Activated CD4-positive, CD25-positive, alpha-beta regulatory T cell treated with anti-CD3 and anti-CD28 coated beads, Interleukin-2, amount 50 U/mL, for 24 hours (primary cell): ENCODE results near the gene PKP1.

Experiments
- ATAC-seq, 2 donors: fragments of 150-1000 bp; cut with Tn5 transposase; one replicate each; pipeline ENCODE4 v1.10.0; 2021; ENCODE audit warnings: mild to moderate bottlenecking in 1 of 2, moderate library complexity in 1 of 2

The PKP1 gene

GRCh38 chr1:201354901-201355295 lies 71.6 kb downstream of the PKP1 start:
- ATAC-seq = no peak

DNA sequence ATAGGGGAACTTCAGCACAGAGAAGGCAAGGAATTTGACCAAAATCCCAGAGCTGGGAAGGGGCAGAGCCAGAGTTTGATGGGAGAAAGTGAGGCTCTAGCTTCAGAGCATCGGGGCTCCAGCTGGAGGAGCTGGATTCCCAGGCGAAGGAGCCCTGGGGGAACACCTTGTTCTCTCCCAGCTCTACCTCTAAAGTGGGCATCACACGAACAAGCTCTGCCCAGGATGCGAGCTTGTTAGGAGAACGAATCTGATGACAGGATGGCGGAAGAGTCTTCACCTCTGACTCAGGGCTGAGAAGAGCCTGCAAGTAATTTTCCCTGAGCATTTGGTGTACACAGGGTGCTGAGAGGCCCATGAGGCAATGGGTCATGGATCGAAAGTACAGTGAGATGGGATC lies 72.2 kb downstream of the PKP1 start:
- no peak for ATAC-seq

DNA sequence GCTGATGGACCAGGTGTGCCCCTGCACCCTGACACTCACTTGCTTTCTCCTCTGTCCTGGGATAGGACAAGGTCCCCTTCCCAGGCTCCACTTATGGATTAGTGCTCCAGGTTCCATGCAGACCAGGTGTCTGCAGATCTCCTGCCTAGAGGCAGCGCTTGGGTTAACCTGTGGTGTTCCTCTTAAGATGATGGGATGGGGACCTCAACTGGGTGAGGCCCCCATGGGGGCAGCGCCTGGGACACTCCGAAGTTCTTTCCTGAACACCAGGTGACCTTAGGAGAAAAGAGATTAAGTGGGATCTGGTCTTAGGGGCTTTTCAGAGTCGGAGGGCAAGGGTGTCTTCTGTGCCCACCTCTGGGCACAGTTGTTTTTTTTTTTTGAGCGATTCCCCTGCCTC lies 72.9 kb downstream of the PKP1 start:
- ATAC-seq = no peak

GRCh38 chr1:201356701-201357100 lies 73.4 kb downstream of the PKP1 start:
- ATAC-seq = no peak

- no peak for ATAC-seq
These were observed 73.9 kb downstream of the PKP1 start for GRCh38 chr1:201357211-201357610.

DNA sequence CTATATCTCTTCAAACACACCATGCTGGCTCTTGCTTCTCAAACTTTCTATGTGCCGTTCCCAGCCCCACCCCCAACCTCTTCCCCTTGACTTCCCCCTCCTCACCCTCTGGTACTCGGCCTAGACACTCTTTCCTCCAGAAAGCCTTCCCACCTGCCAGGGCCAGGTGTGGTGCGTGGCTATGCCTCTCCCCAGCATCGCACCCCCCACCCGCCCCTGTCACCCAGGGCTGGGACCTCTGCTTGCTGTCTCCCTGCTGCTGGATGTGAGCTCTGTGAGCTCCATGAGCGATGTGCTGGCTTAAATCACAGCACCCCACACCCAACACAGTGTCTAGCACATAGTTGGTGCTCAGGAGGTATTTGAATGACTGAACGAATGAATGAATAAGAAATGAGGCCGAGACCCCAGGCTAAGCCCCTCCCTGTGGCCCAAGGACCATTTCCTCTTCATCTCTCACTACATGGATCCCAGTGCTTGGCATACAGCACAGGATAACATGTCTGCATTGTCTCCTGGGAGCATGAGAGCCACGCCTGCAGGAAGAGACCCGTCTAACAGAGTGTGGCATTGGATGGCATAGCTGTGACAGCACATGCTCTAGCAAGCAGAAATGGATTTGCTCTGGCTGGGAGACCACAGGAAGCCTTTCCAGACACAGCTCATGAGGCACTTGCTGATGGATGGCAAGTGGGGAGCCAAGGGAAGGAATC lies 74.5 kb downstream of the PKP1 start:
- ATAC-seq = no peak

GRCh38 chr1:201358596-201358995 lies 75.3 kb downstream of the PKP1 start:
- ATAC-seq = no peak

DNA sequence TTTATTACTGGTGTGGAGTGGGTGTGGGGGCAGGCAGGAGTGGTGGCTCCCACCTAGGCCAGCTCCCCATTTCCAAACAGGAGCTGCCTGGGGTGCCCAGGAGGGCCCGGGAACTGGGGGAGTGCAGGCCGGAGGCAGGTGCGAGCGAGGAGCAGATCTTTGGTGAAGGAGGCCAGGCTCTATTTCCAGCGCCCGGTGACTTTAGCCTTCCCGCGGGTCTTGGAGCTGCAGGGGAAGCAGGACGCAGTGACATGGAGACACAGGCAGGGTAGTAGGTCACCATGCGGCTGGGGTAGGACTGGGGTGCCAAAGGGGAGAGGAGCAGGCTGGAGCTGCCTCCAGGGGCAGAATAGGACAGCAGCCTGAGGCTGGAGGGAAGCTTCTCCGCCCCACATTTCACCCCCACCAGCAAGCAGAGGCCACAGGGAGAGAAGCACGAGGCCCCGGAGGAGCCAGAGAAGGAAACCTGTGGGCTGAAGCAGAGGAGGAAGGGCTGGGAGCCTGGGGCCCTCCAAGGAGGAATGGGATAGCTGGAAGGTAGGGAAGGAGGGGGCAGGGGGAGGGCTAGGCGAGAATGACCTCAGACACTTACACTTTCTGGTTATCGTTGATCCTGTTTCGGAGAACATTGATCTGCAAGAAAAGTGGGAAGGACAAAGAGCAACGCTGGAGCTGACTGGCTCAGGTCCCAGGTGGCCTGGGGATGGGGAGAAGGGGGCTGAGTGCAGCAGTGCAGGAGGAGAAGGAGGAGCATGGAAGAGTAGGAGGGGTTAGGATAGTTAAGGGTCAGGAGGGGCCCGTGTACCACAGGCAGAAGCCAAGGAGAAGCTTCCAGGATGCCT lies 75.9 kb downstream of the PKP1 start:
- no peak for ATAC-seq

- no peak for ATAC-seq
These were observed 76.5 kb downstream of the PKP1 start for GRCh38 chr1:201359873-201360210.

DNA sequence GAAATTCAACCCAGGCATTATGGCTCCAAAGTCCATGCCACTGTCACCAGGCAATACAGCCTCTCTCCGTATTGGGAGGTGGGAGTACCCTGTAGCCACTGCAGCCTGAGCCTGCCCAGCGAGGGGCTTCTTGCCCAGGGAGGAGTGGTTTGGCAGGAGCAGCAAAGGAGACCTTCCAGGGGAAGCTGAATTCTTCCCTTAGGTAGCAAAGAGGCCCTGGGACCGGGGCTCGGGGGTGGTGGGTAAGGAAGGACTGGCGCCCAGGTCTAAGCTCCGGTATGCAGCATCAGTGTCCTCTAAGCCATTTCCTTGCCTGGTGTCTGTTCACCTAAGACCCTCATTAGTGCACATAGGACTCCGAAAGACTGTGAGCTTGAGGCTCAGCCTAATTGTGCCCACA lies 77.2 kb downstream of the PKP1 start:
- ATAC-seq = no peak

- ATAC-seq = no peak
These were observed 77.8 kb downstream of the PKP1 start for GRCh38 chr1:201360901-201361651.

DNA sequence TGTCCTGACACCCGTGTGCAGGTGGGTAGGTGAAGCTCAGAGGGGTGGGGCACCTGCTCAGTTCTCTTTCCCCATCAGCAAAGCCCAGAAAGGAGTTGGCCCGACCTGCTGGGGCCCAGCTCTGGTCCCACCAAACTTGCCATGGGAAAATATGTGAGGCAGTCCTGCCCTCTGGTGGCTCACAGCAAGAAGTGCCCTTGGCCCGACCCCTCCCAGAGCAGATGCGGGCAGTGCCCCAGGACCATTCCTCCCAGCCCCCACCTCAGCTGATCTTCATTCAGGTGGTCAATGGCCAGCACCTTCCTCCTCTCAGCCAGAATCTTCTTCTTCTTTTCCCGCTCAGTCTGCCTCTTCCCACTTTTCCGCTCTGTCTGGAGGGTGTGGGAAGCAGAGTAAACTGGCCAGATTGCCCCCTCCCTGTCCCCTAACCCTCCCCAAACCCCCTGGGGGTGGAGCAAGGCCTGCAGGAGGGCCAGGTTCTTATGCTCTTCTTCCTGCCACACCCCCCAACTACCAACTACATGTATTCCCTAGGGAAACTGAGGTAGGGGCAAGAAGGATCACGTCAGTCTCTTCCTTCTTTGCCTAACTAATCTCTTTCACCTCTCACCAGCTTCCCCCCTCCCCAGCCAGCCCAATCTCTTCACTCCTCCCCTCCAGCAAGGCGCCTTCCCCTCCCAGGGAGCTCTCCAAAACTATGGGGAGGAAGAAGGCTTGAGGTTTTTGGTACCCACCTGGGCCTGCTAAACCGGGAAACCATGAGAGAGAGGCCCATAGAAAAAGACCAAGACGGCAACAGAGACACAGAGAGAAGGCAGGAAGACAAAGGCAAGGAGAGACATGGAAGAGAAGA lies 78.6 kb downstream of the PKP1 start:
- ATAC-seq = no peak

DNA sequence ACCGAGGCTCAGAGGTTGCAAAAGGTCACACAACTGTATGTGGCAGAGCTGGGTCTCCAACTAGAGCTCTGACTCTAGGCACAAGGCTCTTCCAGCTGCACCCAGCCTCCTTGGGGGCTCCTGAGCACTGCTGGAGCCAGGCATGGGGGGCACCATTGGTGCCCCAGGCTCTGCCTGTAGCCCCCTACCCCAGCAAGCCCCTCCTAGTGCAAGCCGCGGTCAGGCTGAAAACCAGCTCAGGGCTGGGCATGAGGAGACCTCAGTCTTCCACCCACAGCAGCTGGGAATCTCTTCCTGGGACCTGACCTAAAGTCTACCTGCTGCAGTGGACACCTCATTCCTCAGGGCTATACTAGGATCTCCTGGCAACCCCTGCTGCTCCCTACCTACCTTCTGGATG lies 79.6 kb downstream of the PKP1 start:
- ATAC-seq = no peak

DNA sequence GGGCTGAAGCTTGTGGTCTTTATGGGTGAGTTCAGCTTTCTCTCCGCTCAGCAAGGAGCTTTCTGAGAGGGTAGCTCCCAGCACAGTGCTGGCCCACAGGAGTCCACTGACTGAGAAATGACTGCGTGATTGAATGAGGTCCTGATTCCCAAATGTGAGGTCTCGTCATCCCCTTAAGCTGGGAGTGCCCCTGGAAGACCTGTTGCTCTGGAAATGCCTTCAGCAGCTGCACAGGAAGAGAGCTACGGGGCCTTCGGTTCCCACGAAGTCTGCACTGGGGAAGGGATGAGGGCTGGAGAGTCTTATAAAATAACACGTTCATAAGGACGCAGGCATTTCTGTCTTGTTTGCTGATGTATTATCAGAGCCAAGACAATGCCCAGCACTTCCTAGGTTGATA lies 80.2 kb downstream of the PKP1 start:
- ATAC-seq = no peak

DNA sequence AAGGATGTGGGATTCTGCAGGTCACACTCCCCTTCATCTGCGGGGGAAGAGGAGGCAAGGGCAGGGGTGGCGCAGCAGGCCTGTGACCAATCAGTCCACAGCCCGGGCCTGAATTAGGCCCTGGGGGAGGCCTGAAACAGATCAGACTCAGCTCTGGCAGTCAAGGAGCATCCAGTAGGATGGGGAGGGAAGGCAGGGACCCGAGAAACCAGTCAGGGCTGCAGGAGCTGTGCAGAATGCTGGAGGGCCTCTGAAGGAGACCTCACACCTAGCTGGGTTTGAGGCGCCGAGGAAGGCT lies 81.5 kb downstream of the PKP1 start:
- ATAC-seq = no peak

DNA sequence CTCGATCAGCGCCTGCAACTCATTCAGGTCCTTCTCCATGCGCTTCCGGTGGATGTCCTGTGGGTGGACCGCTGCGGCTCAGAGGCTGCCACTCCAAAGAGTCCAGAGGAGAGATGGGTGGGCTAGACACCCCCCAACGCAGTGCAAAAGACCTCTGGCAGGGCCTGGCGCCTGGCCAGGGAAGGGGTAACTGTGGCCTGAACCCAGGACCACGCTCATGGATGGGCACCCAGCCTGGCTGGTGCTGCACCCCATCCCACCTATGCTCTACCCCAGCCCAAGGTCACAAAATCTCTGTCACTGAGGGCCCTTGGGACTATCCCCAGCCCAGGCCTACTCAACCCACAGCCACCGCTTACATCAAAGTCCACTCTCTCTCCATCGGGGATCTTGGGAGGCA lies 81.9 kb downstream of the PKP1 start:
- no peak for ATAC-seq

- ATAC-seq = no peak
These were observed 83.4 kb downstream of the PKP1 start for GRCh38 chr1:201366696-201367095.

- no peak for ATAC-seq
These were observed 85.9 kb downstream of the PKP1 start for GRCh38 chr1:201369209-201369608.

- no peak for ATAC-seq
These were observed 87.2 kb downstream of the PKP1 start for GRCh38 chr1:201370500-201370899.

DNA sequence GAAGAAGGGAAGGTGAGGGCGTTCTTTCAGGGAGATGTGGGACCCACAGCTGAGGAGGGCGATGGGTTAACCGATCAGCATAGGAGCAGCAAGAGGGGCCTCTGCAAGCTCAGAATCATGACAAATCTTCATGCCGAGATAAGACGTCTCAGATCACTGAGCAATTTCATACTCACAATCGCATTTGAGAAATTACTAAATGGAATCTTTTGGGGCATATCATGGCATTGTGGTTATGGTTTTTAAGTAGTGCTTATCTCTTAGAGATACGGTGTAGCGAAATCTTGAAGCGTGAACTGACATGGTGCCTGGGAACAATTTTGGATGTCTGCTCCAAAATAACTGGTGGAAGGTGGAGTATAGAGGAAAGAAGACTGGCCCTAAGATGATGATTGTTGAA lies 88.0 kb downstream of the PKP1 start:
- ATAC-seq = no peak

DNA sequence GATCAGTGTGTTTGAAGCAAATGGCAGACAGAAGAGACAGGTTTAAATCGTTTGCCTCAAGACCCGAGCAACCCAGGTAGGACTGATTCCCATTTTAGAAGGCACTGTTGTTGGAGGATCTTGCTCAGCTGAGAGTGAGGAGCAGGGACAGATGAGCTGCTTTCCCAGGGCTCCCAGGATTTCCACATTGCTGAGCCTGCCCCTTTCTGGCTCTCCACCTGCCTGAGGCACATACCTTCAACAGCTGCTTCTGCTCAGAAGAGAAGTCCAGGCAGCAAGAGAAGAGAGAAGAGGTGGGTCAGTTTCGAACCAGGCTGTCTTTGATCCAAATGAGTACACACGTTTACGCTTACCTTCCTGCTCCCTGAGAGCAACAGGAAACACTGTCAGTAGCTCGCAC lies 88.5 kb downstream of the PKP1 start:
- ATAC-seq = no peak

DNA sequence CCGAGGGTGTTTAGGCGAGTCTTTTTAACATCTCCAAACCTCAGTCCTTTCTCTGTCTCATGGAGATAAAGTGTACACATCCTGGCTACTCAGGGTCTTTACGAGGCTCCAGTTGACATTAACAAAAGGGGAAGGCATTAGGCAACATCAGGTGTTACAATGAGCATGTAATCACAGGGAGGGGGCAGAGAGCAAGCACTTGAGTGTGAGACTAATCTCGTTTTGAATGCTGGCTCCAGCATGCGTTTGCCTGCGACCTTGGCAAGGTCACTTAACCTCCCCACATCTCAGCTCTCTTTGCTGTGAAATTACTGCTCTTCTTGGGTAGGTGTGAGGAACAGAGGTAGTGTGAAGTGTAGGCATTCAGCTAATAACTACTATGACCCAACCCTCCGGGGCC lies 91.1 kb downstream of the PKP1 start:
- ATAC-seq = no peak

GRCh38 chr1:201375169-201375568 lies 91.9 kb downstream of the PKP1 start:
- no peak for ATAC-seq
